Stimulated activated CD4-positive, alpha-beta T cell treated with anti-CD3 and anti-CD28 coated beads, Interleukin-15, amount 100 ng/mL, for 24 hours (primary cell): ENCODE measurements around the gene CDK6.
"Not testable (repeated sequence)": the region's sequence is repeated elsewhere in the genome, so short reads cannot be mapped to it uniquely, and the experiment has no call there.

Experiments used
- DNase-seq: peaks from one replicate; pipeline ENCODE4 v3.0.0-alpha.2; 2020

Gene CDK6

GRCh38 chr7:92836489-92836999 is at the start of gene CDK6:
Gene CDK6, minus strand, starts transcription at chr7:92836573. Its CDS starts 3,250 bp downstream, at chr7:92833323.
- peak; percentile 83 for DNase-seq

GRCh38 chr7:92886039-92886438 is 49.7 kb upstream of the CDK6 start:
- DNase-seq = not testable (repeated sequence)

- DNase-seq = no peak
Measured at GRCh38 chr7:92884218-92884617, 47.8 kb upstream of the CDK6 start.

- DNase-seq = no peak
Measured at GRCh38 chr7:92882760-92883159, 46.4 kb upstream of the CDK6 start.

- no peak for DNase-seq
Measured at GRCh38 chr7:92881091-92881485, 44.7 kb upstream of the CDK6 start.

- no peak for DNase-seq
Measured at GRCh38 chr7:92880212-92881090, 44.1 kb upstream of the CDK6 start.

- no peak for DNase-seq
Measured at GRCh38 chr7:92877367-92877766, 41.0 kb upstream of the CDK6 start.

- no peak for DNase-seq
Measured at GRCh38 chr7:92876836-92877235, 40.5 kb upstream of the CDK6 start.

GRCh38 chr7:92875719-92876118 is 39.3 kb upstream of the CDK6 start:
- peak; percentile 39 for DNase-seq

GRCh38 chr7:92875173-92875572 is 38.8 kb upstream of the CDK6 start:
- DNase-seq = no peak

GRCh38 chr7:92874567-92874966 is 38.2 kb upstream of the CDK6 start:
- no peak for DNase-seq

- no peak for DNase-seq
Measured at GRCh38 chr7:92873776-92874175, 37.4 kb upstream of the CDK6 start.

GRCh38 chr7:92872701-92873100 is 36.3 kb upstream of the CDK6 start:
- DNase-seq = no peak

GRCh38 chr7:92868683-92869293 is 32.4 kb upstream of the CDK6 start:
- DNase-seq = no peak

- peak; percentile 29 for DNase-seq
Measured at GRCh38 chr7:92864169-92864568, 27.8 kb upstream of the CDK6 start.

GRCh38 chr7:92856436-92856835 is 20.1 kb upstream of the CDK6 start:
- DNase-seq = no peak

GRCh38 chr7:92854501-92855238 is 18.3 kb upstream of the CDK6 start:
- DNase-seq = peak; percentile 48

GRCh38 chr7:92851732-92852131 is 15.4 kb upstream of the CDK6 start:
- no peak for DNase-seq

GRCh38 chr7:92850516-92850915 is 14.1 kb upstream of the CDK6 start:
- DNase-seq = no peak

GRCh38 chr7:92849322-92849721 is 12.9 kb upstream of the CDK6 start:
- DNase-seq = no peak

- DNase-seq = no peak
Measured at GRCh38 chr7:92848851-92849250, 12.5 kb upstream of the CDK6 start.

GRCh38 chr7:92848441-92848840 is 12.1 kb upstream of the CDK6 start:
- no peak for DNase-seq

- no peak for DNase-seq
Measured at GRCh38 chr7:92847305-92847704, 10.9 kb upstream of the CDK6 start.

- DNase-seq = no peak
Measured at GRCh38 chr7:92845736-92846135, 9.4 kb upstream of the CDK6 start.
